MM.1S (cell line): ENCODE measurements around the gene GP1BA.

Experiments
- DNase-seq: peaks from one replicate; pipeline ENCODE4 v3.0.0-alpha.2; 2015
- H2AFZ ChIP-seq: fragments of 300-600 bp; sonication (generic); 2 replicates; pipeline ENCODE4 v1.6.0; 2016; ENCODE audit warnings: antibody characterized with exemption, low read length
- H3F3A ChIP-seq: fragments of 300-600 bp; sonication (generic); 2 replicates; pipeline ENCODE4 v1.6.1; 2016; ENCODE audit warnings: mild to moderate bottlenecking, antibody characterized with exemption, low read length, moderate library complexity, mixed read lengths; ENCODE audit not compliant: insufficient read depth
- H3K27ac ChIP-seq: fragments of 300-600 bp; sonication (generic); 2 replicates; pipeline ENCODE4 v1.5.1; 2016; ENCODE audit warnings: mild to moderate bottlenecking, low read length
- H3K27me3 ChIP-seq: fragments of 300-600 bp; sonication (generic); replicated peaks from 2 replicates; pipeline ENCODE4 v1.6.0; 2016; ENCODE audit warnings: low read length; ENCODE audit not compliant: insufficient read depth
- H3K36me3 ChIP-seq: fragments of 300-600 bp; sonication (generic); replicated peaks from 2 replicates; pipeline ENCODE4 v1.6.1; 2016; ENCODE audit warnings: mild to moderate bottlenecking, low read length, mixed read lengths; ENCODE audit not compliant: insufficient read depth
- H3K4me1 ChIP-seq: fragments of 300-600 bp; sonication (generic); 2 replicates; pipeline ENCODE4 v1.6.1; 2016; ENCODE audit warnings: low read length, mixed read lengths
- H3K4me2 ChIP-seq: fragments of 300-600 bp; sonication (generic); 2 replicates; pipeline ENCODE4 v1.6.0; 2016; ENCODE audit warnings: low read depth, low read length
- H3K4me3 ChIP-seq: fragments of 300-600 bp; sonication (generic); 2 replicates; pipeline ENCODE4 v1.5.1; 2016; ENCODE audit warnings: low read length, mixed read lengths
- H3K79me2 ChIP-seq: fragments of 300-600 bp; sonication (generic); 2 replicates; pipeline ENCODE4 v1.6.1; 2016; ENCODE audit warnings: mixed run types, low read length, mixed read lengths
- H3K9ac ChIP-seq: fragments of 300-600 bp; sonication (generic); 2 replicates; pipeline ENCODE4 v1.6.1; 2016; ENCODE audit warnings: low read length, mixed read lengths
- H3K9me2 ChIP-seq: fragments of 300-600 bp; sonication (generic); replicated peaks from 2 replicates; pipeline ENCODE4 v1.6.1; 2016; ENCODE audit warnings: mild to moderate bottlenecking, low read length, mixed read lengths; ENCODE audit not compliant: insufficient read depth
- H3K9me3 ChIP-seq: fragments of 300-600 bp; sonication (generic); replicated peaks from 2 replicates; pipeline ENCODE4 v1.6.1; 2016; ENCODE audit warnings: mild to moderate bottlenecking, low read length, mixed read lengths; ENCODE audit not compliant: insufficient read depth
- H4K20me1 ChIP-seq: fragments of 300-600 bp; sonication (generic); 2 replicates; pipeline ENCODE4 v1.6.1; 2016; ENCODE audit warnings: mild to moderate bottlenecking, low read length, moderate library complexity, mixed read lengths; ENCODE audit not compliant: insufficient read depth
- CTCF ChIP-seq: fragments of 300-600 bp; sonication (generic); IDR thresholded peaks from 2 replicates; pipeline ENCODE4 v1.5.1; 2016; ENCODE audit warnings: antibody characterized with exemption, low read length, mixed read lengths
- EZH2 ChIP-seq: fragments of 300-600 bp; sonication (generic); optimal IDR thresholded peaks from 2 replicates; pipeline ENCODE3; 2017; ENCODE audit warnings: low read depth, mild to moderate bottlenecking, antibody characterized with exemption, low read length, mixed read lengths
- EZH2phosphoT487 ChIP-seq: fragments of 300-600 bp; sonication (generic); IDR thresholded peaks from 2 replicates; pipeline ENCODE4 v1.6.1; 2018; ENCODE audit warnings: antibody characterized with exemption, low read length

Gene GP1BA

GRCh38 chr17:4899341-4900230, 32.5 kb upstream of the GP1BA start, which contains the start of gene C17orf107:
Gene C17orf107 (plus strand): TSS chr17:4899536. CDS start chr17:4899763, 227 bp downstream.
- Histone ChIP-seq H4K20me1 (no peaks in the 10 kb centered on the region), H3K4me1 (peaks cover 12% of the 10 kb centered on the region), H3K9me3 (no peaks in the 10 kb centered on the region), H3K27me3 (no peaks in the 10 kb centered on the region), H3F3A (peaks cover 11% of the 10 kb centered on the region), H3K9ac (no peak within 1 kb of the TSS), H3K4me3 (no peak within 1 kb of the TSS), H3K9me2 (no peaks in the 10 kb centered on the region), H3K79me2 (no peaks in the 10 kb centered on the region), H3K4me2 (peak within 1 kb of the TSS; percentile 39; the same call in 1 of the 2 replicates), H3K36me3 (no peaks in the 10 kb centered on the region), H2AFZ (no peak within 1 kb of the TSS), H3K27ac (no peak within 1 kb of the TSS)
- DNase-seq = peak; percentile 12
- no peak for TF ChIP-seq EZH2
- no peak for TF ChIP-seq CTCF
- no peak for TF ChIP-seq EZH2phosphoT487

- Histone ChIP-seq H3K79me2 (no peaks in the 10 kb centered on the region), H3F3A (peaks cover 11% of the 10 kb centered on the region), H3K27ac (no peak overlapping the region), H3K27me3 (no peaks in the 10 kb centered on the region), H2AFZ (no peak overlapping the region), H3K4me2 (no peak overlapping the region), H3K9ac (no peak overlapping the region), H3K9me3 (no peaks in the 10 kb centered on the region), H3K36me3 (no peaks in the 10 kb centered on the region), H3K4me1 (peaks cover 12% of the 10 kb centered on the region), H3K9me2 (no peaks in the 10 kb centered on the region), H3K4me3 (no peak overlapping the region), H4K20me1 (no peaks in the 10 kb centered on the region)
- no peak for DNase-seq
- TF ChIP-seq EZH2phosphoT487 (no peak), CTCF (no peak), EZH2 (no peak)
These were observed 31.6 kb upstream of the GP1BA start for GRCh38 chr17:4900231-4901107.

- Histone ChIP-seq H3K79me2 (no peaks in the 10 kb centered on the region), H4K20me1 (no peaks in the 10 kb centered on the region), H3K36me3 (no peaks in the 10 kb centered on the region), H2AFZ (no peak overlapping the region), H3K27ac (no peak overlapping the region), H3K4me1 (peaks cover 12% of the 10 kb centered on the region), H3F3A (peaks cover 11% of the 10 kb centered on the region), H3K9me2 (no peaks in the 10 kb centered on the region), H3K4me2 (no peak overlapping the region), H3K9ac (no peak overlapping the region), H3K27me3 (no peaks in the 10 kb centered on the region), H3K9me3 (no peaks in the 10 kb centered on the region), H3K4me3 (no peak overlapping the region)
- TF ChIP-seq EZH2phosphoT487 = no peak
- no peak for TF ChIP-seq EZH2
- no peak for TF ChIP-seq CTCF
- DNase-seq = no peak
These were observed 30.9 kb upstream of the GP1BA start for GRCh38 chr17:4901108-4901647.
